NCI-H526 treated with DMSO at 0.1 percent for 48 hours (cell line): Measurements from ENCODE around the gene TAF11L2.
"Not testable (repeated sequence)": the region's sequence is repeated elsewhere in the genome, so short reads cannot be mapped to it uniquely, and the experiment has no call there.

Experiments
- DNase-seq: peaks from one replicate; lab custom pipeline; 2025; lab: John Stamatoyannopoulos, UW

Gene TAF11L2

GRCh38 chr5:17526504-17526903, 28.5 kb downstream of the TAF11L2 start:
- not testable (repeated sequence) for DNase-seq

- not testable (repeated sequence) for DNase-seq
These were observed 30.3 kb downstream of the TAF11L2 start, which contains the start of gene TAF11L6 for GRCh38 chr5:17528369-17528768. Gene TAF11L6 (plus strand): TSS chr5:17528669.
